Peyer's patch (tissue), 4 donors: ENCODE measurements around the gene UBE2D2. TPM values are rescaled to one million over a fixed set of nuclear protein-coding genes. Genes with fewer than 3 reads are reported as not detected.

Experiments
- DNase-seq, 3 donors: peaks; one replicate each; pipeline ENCODE4 v3.0.0-alpha.2; 2017 to 2019
- H3K27ac ChIP-seq, 4 donors: fragments of 200-600 bp; sonication (generic); one replicate each; pipeline ENCODE4 v1.5.1; 2016 to 2019
- H3K27me3 ChIP-seq, 2 donors: fragments of 200-600 bp; sonication (generic); one replicate each; pipeline ENCODE4 v1.5.1; 2019
- H3K36me3 ChIP-seq, 3 donors: fragments of 200-600 bp; sonication (generic); one replicate each; pipeline ENCODE4 v1.5.1; 2016 to 2019
- H3K4me1 ChIP-seq, 4 donors: fragments of 200-600 bp; sonication (generic); one replicate each; pipeline ENCODE4 v1.5.1; 2016 to 2019
- H3K4me3 ChIP-seq, 4 donors: fragments of 200-600 bp; sonication (generic); 1 replicate in 3 of 4; 2 replicates in 1 of 4; pipeline ENCODE4 v1.5.1; 2016 to 2019; ENCODE audit warnings: mild to moderate bottlenecking in 1 of 4
- H3K9me3 ChIP-seq, 4 donors: fragments of 200-600 bp; sonication (generic); one replicate each; pipeline ENCODE4 v1.5.1; 2016 to 2019; ENCODE audit warnings: mild to moderate bottlenecking in 1 of 4
- POLR2A ChIP-seq, 2 donors: fragments of 450-650 bp; IDR thresholded peaks; one replicate each; pipeline ENCODE4 v1.5.1; 2017; ENCODE audit warnings: antibody characterized with exemption in 2 of 2, mild to moderate bottlenecking in 2 of 2, moderate library complexity in 2 of 2
- total RNA-seq, 4 donors: library from RNA; depleted of rRNA; stranded (reverse); fragments of >200 nt; gene quantifications; one replicate each; pipeline ENCODE4 v1.1.0, GENCODE V29; 2016
- TF ChIP-seq, protein P1 (sequence below), 6 experiments: fragments of 450-650 bp in 4 of 6; fragments of 200-600 bp in 2 of 6; sonication (generic) in 1 of 6; IDR thresholded peaks; one replicate each; pipeline ENCODE4 v1.5.1; 2017 to 2019; ENCODE audit warnings: antibody characterized with exemption in 6 of 6, mild to moderate bottlenecking in 3 of 6, moderate library complexity in 1 of 6

The UBE2D2 gene
- total RNA-seq, 4 donors from 2014 or later, result 60.2 to 87.9 (median 70.2) TPM

DNA sequence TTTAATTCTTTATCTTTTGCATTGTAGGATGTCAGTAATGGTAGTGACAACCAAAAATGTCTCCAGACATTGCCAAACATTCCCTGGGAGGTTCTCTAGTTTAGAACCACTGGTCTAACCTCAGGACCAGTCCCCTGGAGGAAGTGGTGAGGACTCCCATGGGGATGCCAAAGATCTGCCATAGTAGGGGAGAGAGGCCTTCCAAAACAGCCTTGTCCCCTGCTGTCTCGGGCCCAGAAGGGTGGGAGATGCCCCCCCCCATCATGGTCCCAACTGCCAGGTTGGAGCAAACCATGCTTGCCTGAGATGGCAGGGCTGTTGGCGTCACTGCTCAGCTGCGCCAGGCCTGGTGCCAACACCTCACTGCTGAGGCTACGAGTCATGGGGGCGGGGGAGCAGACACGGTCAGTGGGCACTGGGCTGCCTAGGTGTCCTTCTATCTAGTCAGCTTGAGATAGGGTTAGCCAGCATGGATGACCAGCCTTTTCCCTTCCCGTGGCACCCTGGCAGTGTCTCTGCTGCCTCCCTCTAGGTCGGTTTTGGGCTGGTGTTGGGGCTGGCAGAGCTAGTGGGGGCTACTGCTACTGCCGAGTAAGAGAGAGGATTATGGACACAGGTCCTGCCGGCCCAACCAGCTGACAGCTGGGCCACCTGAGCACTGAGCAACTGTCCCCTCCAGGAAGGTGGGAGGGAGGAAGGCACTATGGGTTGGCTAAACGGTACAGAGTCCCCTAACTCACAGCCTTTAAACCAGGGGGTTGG lies 78.7 kb downstream of the UBE2D2 start:
- Histone ChIP-seq H3K27me3 (no peaks in the 10 kb centered on the region), H3K9me3 (no peaks in the 10 kb centered on the region), H3K27ac (peak overlapping the region in 1 of 4 donors; percentile 91), H3K4me3 (no peak overlapping the region), H3K36me3 (no peaks in the 10 kb centered on the region), H3K4me1 (peaks cover 26 to 66% (median 31%) of the 10 kb centered on the region in 4 donors)
- no peak for TF ChIP-seq POLR2A (IDR thresholded peaks at IDR 0.05)
- TF ChIP-seq, protein P1, sequence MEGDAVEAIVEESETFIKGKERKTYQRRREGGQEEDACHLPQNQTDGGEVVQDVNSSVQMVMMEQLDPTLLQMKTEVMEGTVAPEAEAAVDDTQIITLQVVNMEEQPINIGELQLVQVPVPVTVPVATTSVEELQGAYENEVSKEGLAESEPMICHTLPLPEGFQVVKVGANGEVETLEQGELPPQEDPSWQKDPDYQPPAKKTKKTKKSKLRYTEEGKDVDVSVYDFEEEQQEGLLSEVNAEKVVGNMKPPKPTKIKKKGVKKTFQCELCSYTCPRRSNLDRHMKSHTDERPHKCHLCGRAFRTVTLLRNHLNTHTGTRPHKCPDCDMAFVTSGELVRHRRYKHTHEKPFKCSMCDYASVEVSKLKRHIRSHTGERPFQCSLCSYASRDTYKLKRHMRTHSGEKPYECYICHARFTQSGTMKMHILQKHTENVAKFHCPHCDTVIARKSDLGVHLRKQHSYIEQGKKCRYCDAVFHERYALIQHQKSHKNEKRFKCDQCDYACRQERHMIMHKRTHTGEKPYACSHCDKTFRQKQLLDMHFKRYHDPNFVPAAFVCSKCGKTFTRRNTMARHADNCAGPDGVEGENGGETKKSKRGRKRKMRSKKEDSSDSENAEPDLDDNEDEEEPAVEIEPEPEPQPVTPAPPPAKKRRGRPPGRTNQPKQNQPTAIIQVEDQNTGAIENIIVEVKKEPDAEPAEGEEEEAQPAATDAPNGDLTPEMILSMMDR (IDR thresholded peaks at IDR 0.05), result no peak
- DNase-seq, result peak in 2 of 3 donors; percentile 47 to 48

DNA sequence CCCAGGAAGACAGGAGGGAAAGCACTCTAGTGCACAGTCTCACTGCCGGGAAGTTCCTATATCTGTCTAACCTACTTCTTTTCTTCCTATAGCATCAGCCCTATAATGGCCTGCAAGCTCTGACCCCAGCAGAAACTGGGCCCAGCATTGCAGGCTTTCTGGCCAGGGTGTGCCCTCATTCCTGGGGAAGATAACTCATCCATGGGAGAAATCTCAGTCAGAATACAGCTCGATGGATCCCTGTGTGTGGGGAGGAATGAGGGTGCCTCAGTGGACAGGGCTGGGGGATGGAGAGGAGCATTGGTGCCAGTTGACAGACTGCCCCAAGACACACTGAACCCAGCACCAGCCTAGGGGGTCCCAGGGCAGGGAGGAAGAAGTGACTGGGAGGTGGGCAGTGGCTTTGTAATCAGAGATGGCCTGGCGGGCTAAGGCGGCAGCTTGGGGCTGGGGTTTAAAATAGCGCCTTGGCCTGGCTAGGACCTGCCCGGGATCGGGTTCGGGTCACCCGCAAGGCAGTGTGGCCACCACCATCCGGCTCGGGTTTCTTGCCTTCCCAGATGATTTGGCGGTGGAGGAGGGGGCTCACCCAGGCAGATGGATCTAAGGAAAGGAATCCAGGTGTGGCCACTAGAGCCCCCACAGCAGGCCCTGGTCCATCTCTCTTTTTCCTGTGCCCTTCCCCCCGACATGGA lies 79.4 kb downstream of the UBE2D2 start:
- H3K4me1 ChIP-seq, result peaks cover 25 to 61% (median 28%) of the 10 kb centered on the region in 4 donors
- H3K4me3 ChIP-seq, result no peak overlapping the region
- DNase-seq, result peak in 2 of 3 donors; percentile 31 to 45
- no peak overlapping the region for H3K27ac ChIP-seq
- H3K36me3 ChIP-seq, result no peaks in the 10 kb centered on the region
- H3K9me3 ChIP-seq, result no peaks in the 10 kb centered on the region
- TF ChIP-seq, protein P1 (IDR thresholded peaks at IDR 0.05), result no peak
- no peak for TF ChIP-seq POLR2A (IDR thresholded peaks at IDR 0.05)
- no peaks in the 10 kb centered on the region for H3K27me3 ChIP-seq

DNA sequence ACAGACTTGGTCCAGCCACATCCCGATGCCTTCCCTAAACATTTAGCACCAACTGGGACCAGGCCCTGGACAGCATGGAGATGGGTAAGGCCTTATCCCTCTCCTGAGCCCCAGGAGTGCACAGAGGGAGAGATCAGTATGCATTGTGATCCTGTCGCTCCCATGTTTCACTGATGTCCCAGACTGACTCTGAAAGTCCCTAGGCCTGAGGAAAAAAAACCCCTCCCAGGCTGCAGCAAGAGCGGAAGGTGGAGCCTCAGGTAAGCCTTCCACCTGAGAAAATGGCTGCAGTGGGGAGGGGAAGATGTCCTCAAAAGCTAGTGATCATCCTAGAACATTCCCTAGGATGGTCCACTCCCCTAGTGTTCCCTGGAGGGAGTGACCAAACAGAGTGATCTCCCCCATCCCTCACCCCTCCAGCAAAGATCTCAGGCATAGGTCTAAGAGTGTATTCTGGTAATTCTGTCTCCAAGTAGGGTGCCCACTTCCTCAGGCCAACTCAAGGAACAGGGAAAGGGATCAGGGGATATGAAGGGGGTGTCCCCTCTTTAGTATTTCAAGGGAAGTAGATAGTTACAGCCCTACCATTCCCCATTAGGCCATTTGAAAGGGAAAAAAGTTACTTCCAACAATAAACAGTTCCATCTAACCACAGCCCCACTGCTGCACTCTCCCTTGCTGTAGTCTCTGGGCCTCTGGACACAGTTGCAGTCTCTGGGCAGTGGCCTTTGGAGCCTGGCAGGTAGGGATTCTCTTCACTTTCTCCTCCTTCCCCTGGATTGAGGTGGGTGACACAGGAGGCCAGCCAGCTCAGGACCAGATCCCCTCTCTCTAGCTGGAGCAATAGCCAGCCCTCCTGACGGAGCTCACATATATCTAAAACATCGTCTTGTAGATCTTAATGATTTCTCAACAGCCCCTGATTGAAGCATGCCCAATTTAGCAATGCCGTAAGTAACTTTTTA lies 80.3 kb downstream of the UBE2D2 start:
- no peaks in the 10 kb centered on the region for H3K9me3 ChIP-seq
- H3K27ac ChIP-seq, result peak overlapping the region in 1 of 4 donors; percentile 92
- no peak for TF ChIP-seq POLR2A (IDR thresholded peaks at IDR 0.05)
- TF ChIP-seq, protein P1 (IDR thresholded peaks at IDR 0.05), result no peak
- H3K4me3 ChIP-seq, result no peak overlapping the region
- no peaks in the 10 kb centered on the region for H3K36me3 ChIP-seq
- peaks cover 17 to 53% (median 23%) of the 10 kb centered on the region in 4 donors for H3K4me1 ChIP-seq
- peak in 2 of 3 donors; percentile 31 to 45 for DNase-seq
- H3K27me3 ChIP-seq, result no peaks in the 10 kb centered on the region

DNA sequence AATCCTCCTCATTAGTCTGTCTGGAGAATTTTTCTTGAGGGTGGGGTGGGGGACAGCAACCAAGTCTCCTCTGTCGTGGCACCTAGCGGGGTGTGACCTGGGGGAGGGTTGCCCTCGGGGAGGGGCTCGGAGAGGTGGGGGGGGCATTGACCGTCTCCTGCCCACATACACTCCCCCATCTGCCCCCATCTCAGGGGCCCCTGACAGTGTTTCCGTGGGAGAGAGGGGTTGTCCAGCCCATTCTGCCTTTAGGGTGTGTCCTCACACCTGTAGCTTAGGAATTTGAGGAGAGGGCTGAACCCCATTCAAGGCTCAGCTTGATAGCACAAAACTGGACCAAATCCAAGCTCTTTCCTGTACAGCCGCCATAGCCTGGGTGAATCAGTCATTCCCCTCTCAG lies 81.1 kb downstream of the UBE2D2 start:
- Histone ChIP-seq H3K27ac (peak overlapping the region in 1 of 4 donors; percentile 92), H3K36me3 (no peaks in the 10 kb centered on the region), H3K9me3 (no peaks in the 10 kb centered on the region), H3K4me3 (no peak overlapping the region), H3K4me1 (peaks cover 16 to 52% (median 21%) of the 10 kb centered on the region in 4 donors), H3K27me3 (no peaks in the 10 kb centered on the region)
- no peak for TF ChIP-seq POLR2A (IDR thresholded peaks at IDR 0.05)
- TF ChIP-seq, protein P1 (IDR thresholded peaks at IDR 0.05), result no peak
- peak; percentile 8 to 39 (median 34) for DNase-seq
